UCSD-AML1 (cell line): Measurements from ENCODE around the gene LPIN1.

Experiments used
- DNase-seq: peaks from one replicate; lab custom pipeline; 2025; ENCODE audit not compliant: unreplicated experiment; lab: John Stamatoyannopoulos, UW

LPIN1 gene

GRCh38 chr2:11861044-11861443, 114.6 kb downstream of the LPIN1 start:
- DNase-seq: no peak

- no peak for DNase-seq
These were observed 115.6 kb downstream of the LPIN1 start for GRCh38 chr2:11862049-11862448.

- DNase-seq: no peak
These were observed 116.7 kb downstream of the LPIN1 start for GRCh38 chr2:11863103-11863502.

- DNase-seq: peak; percentile 66
These were observed 117.3 kb downstream of the LPIN1 start for GRCh38 chr2:11863513-11864328.

GRCh38 chr2:11864724-11865123, 118.3 kb downstream of the LPIN1 start:
- no peak for DNase-seq

GRCh38 chr2:11865378-11865777, 118.9 kb downstream of the LPIN1 start:
- DNase-seq: no peak

GRCh38 chr2:11865805-11866204, 119.4 kb downstream of the LPIN1 start:
- no peak for DNase-seq

GRCh38 chr2:11866358-11867335, 120.2 kb downstream of the LPIN1 start:
- DNase-seq: no peak

GRCh38 chr2:11867926-11868325, 121.5 kb downstream of the LPIN1 start:
- DNase-seq: no peak

- no peak for DNase-seq
These were observed 123.1 kb downstream of the LPIN1 start for GRCh38 chr2:11869391-11869991.

GRCh38 chr2:11870064-11870463, 123.6 kb downstream of the LPIN1 start:
- DNase-seq: no peak

- DNase-seq: no peak
These were observed 124.2 kb downstream of the LPIN1 start for GRCh38 chr2:11870584-11870983.

GRCh38 chr2:11871421-11871820, 125.0 kb downstream of the LPIN1 start:
- no peak for DNase-seq

- DNase-seq: no peak
These were observed 126.0 kb downstream of the LPIN1 start for GRCh38 chr2:11872247-11872947.

GRCh38 chr2:11872948-11873269, 126.5 kb downstream of the LPIN1 start:
- no peak for DNase-seq

GRCh38 chr2:11873356-11874154, 127.1 kb downstream of the LPIN1 start:
- no peak for DNase-seq

- no peak for DNase-seq
These were observed 128.4 kb downstream of the LPIN1 start for GRCh38 chr2:11874861-11875260.

GRCh38 chr2:11875481-11875880, 129.0 kb downstream of the LPIN1 start:
- DNase-seq: no peak

- no peak for DNase-seq
These were observed 130.0 kb downstream of the LPIN1 start for GRCh38 chr2:11876436-11876835.

GRCh38 chr2:11876889-11877288, 130.5 kb downstream of the LPIN1 start:
- no peak for DNase-seq
